HepG2 (cell line): ENCODE results near the gene MXRA8. TPM values are rescaled to one million over a fixed set of nuclear protein-coding genes. Genes with fewer than 3 reads are reported as not detected.
A peak's percentile ranks its signal among the peaks of the same experiment; 100 is the strongest.

Experiments
- ATAC-seq: fragments of 200-7000 bp; cut with Tn5 transposase; 3 replicates; pipeline ENCODE4 v1.9.1; 2020; ENCODE audit warnings: mild to moderate bottlenecking, moderate library complexity
- BruUV-seq: library from RNA; stranded (reverse); fragments of 400-500 nt; replicated peaks from 2 replicates; lab custom pipeline; 2021; lab: Mats Ljungman, UMichigan
- CTCF ChIA-PET: fragments of 300-600 bp; formaldehyde crosslinking; extraction: SDS; loops from one replicate; lab custom pipeline; 2021; ENCODE audit warnings: low total read pairs, inconsistent platforms, low intra/inter-chr PET ratio; lab: Yijun Ruan, JAX
- POLR2A ChIA-PET: fragments of 350-600 bp; sonication (Branson Sonifier 250); formaldehyde crosslinking; loops from one replicate; lab custom pipeline; 2020; ENCODE audit warnings: antibody characterized with exemption, inconsistent platforms; lab: Yijun Ruan, JAX
- DNase-seq: peaks from one replicate; pipeline ENCODE4 v3.0.0-alpha.2; 2015; ENCODE audit warnings: low spot score
- FAIRE-seq: peaks from 3 replicates; lab custom pipeline; 2011; peaks lifted over from hg19 to GRCh38; lab: Jason Lieb, UNC
- H2AFZ ChIP-seq: one replicate; pipeline ENCODE4 v1.6.1; 2011; ENCODE audit warnings: low read length, inconsistent platforms
- H3K27ac ChIP-seq: fragments of 300-600 bp; 3 replicates; pipeline ENCODE4 v1.8.0; 2011; ENCODE audit warnings: mixed run types, mild to moderate bottlenecking, mixed read lengths, low read length, inconsistent platforms; ENCODE audit not compliant: insufficient read depth; ENCODE audit errors: extremely low read length
- H3K27me3 ChIP-seq, 2 experiments: fragments of 200-600 bp in 1 of 2; 2 replicates in 1 of 2; 3 replicates in 1 of 2; pipeline versions ENCODE4 v1.6.0 to v1.8.0; 2011; ENCODE audit warnings: low read length in 2 of 2, mild to moderate bottlenecking in 2 of 2, moderate library complexity in 2 of 2, inconsistent platforms in 1 of 2; ENCODE audit not compliant: insufficient read depth in 2 of 2, control insufficient read depth in 1 of 2
- H3K36me3 ChIP-seq, 2 experiments: fragments of 200-600 bp in 1 of 2; replicated peaks in 1 of 2; 2 replicates in 1 of 2; 3 replicates in 1 of 2; pipeline versions ENCODE4 v1.5.1 to v1.8.0; 2011; ENCODE audit warnings: low read length in 2 of 2, inconsistent platforms in 1 of 2; ENCODE audit not compliant: insufficient read depth in 2 of 2, control insufficient read depth in 1 of 2
- H3K4me1 ChIP-seq: 2 replicates; pipeline ENCODE4 v1.5.1; 2012; ENCODE audit warnings: low read length, inconsistent platforms; ENCODE audit not compliant: insufficient read depth
- H3K4me2 ChIP-seq: 2 replicates; pipeline ENCODE4 v1.6.0; 2011; ENCODE audit warnings: low read depth, low read length, inconsistent platforms
- H3K4me3 ChIP-seq, 3 experiments: fragments of 200-600 bp in 1 of 3; sonication (generic), shearing (Covaris generic) in 1 of 3; replicated peaks in 1 of 3; 2 replicates each; pipeline ENCODE4 v1.5.1; 2011 to 2016; ENCODE audit warnings: low read length in 3 of 3, inconsistent platforms in 2 of 3, low read depth in 2 of 3, mild to moderate bottlenecking in 2 of 3, control low read depth in 1 of 3, mixed read lengths in 1 of 3; ENCODE audit not compliant: insufficient read depth in 1 of 3
- H3K79me2 ChIP-seq: one replicate; pipeline ENCODE4 v1.6.1; 2011; ENCODE audit warnings: low read length, inconsistent platforms; ENCODE audit not compliant: insufficient read depth
- H3K9ac ChIP-seq: 2 replicates; pipeline ENCODE4 v1.6.0; 2011; ENCODE audit warnings: mild to moderate bottlenecking, low read depth, low read length, inconsistent platforms; ENCODE audit not compliant: insufficient read depth
- H3K9me3 ChIP-seq: 2 replicates; pipeline ENCODE4 v1.5.1; 2012; ENCODE audit warnings: mild to moderate bottlenecking, low read length
- H4K20me1 ChIP-seq: 2 replicates; pipeline ENCODE4 v1.6.0; 2011; ENCODE audit warnings: inconsistent platforms, mild to moderate bottlenecking, low read length, moderate library complexity; ENCODE audit not compliant: insufficient read depth
- GATAD1 ChIP-seq: IDR thresholded peaks from 2 replicates; pipeline ENCODE4 v1.6.1; 2016; ENCODE audit warnings: missing genetic modification reagents, missing compliant biosample characterization
- KLF9 ChIP-seq: IDR thresholded peaks from 2 replicates; pipeline ENCODE4 v1.6.1; 2016; ENCODE audit warnings: low read depth
- MYC ChIP-seq: sonication (generic); formaldehyde crosslinking; IDR thresholded peaks from 2 replicates; pipeline ENCODE4 v1.9.0; 2021; ENCODE audit warnings: missing genetic modification reagents, borderline replicate concordance
- SMC3 ChIP-seq: IDR thresholded peaks from 2 replicates; pipeline ENCODE4 v1.6.1; 2011; ENCODE audit warnings: low read length, improper control_type of control experiment
- TBX2 ChIP-seq: sonication (generic); formaldehyde crosslinking; IDR thresholded peaks from 2 replicates; pipeline ENCODE4 v1.5.0; 2020; ENCODE audit warnings: missing genetic modification reagents, mild to moderate bottlenecking, borderline replicate concordance
- ZNF232 ChIP-seq: sonication (generic); formaldehyde crosslinking; IDR thresholded peaks from 2 replicates; pipeline ENCODE4 v1.4.0; 2020; ENCODE audit warnings: missing genetic modification reagents, borderline replicate concordance
- ZNF484 ChIP-seq: sonication (generic); formaldehyde crosslinking; IDR thresholded peaks from 2 replicates; pipeline ENCODE4 v1.5.1; 2020; ENCODE audit warnings: mild to moderate bottlenecking, low read depth, missing genetic modification reagents, borderline replicate concordance
- ZNF496 ChIP-seq: sonication (generic); formaldehyde crosslinking; IDR thresholded peaks from 2 replicates; pipeline ENCODE4 v1.8.1; 2023; ENCODE audit warnings: mild to moderate bottlenecking, moderate library complexity, missing genetic modification reagents; ENCODE audit not compliant: insufficient replicate concordance
- WGBS: methylation state at CpG from one replicate; pipeline ENCODE4 v1.1.6; 2017; ENCODE audit warnings: low lambda C conversion rate; 5-methylcytosine and 5-hydroxymethylcytosine counted together
- in situ Hi-C: cut with HindIII; loops from 2 replicates; pipeline ENCODE4 v1.10.0; 2017; ENCODE audit warnings: low pct_unique_long_range_greater_than_20kb; ENCODE audit not compliant: extremely low pct_ligation_motif_present
- intact Hi-C: fragments of 100-400 bp; cut with micrococcal nuclease; formaldehyde crosslinking; loops from one replicate; pipeline ENCODE4 v1.10.0; 2022; ENCODE audit not compliant: unreplicated experiment
- polyA plus RNA-seq, 8 experiments: library from polyadenylated mRNA; depleted of rRNA in 3 of 8; stranded (reverse) in 7 of 8; unstranded in 1 of 8; fragments of >200 nt; fragmentation: Illumina TruSeq in 4 of 8; extraction: Trizol in 4 of 8; gene quantifications; 2 replicates each; pipeline versions ENCODE4 v1.2.1 to v1.2.3, GENCODE V29; 2011 to 2016; ENCODE audit warnings: low read depth in 4 of 8, missing spikeins in 1 of 8, mixed read lengths in 1 of 8; ENCODE audit not compliant: insufficient read depth in 1 of 8
- total RNA-seq, 5 experiments: library from RNA; depleted of rRNA; stranded (reverse); fragments of >200 nt; fragmentation: Illumina TruSeq; extraction: Trizol; gene quantifications; 2 replicates each; pipeline ENCODE4 v1.2.3, GENCODE V29; 2016; ENCODE audit warnings: low read depth in 1 of 5
- TF ChIP-seq, protein P1 (sequence below): sonication (generic); formaldehyde crosslinking; conservative IDR thresholded peaks from 2 replicates; pipeline ENCODE4 v1.8.1; 2023; ENCODE audit warnings: missing genetic modification reagents
- TF ChIP-seq, protein P2 (sequence below): sonication (generic); formaldehyde crosslinking; IDR thresholded peaks from 2 replicates; pipeline ENCODE4 v1.5.1; 2020; ENCODE audit warnings: missing genetic modification reagents, mild to moderate bottlenecking, borderline replicate concordance

The MXRA8 gene
- total and polyA plus RNA-seq, 2 of the 13 experiments (the other 11 are each of a cell fraction or from before 2014, with no cell fraction given) = 19.8 to 44.8 TPM

DNA sequence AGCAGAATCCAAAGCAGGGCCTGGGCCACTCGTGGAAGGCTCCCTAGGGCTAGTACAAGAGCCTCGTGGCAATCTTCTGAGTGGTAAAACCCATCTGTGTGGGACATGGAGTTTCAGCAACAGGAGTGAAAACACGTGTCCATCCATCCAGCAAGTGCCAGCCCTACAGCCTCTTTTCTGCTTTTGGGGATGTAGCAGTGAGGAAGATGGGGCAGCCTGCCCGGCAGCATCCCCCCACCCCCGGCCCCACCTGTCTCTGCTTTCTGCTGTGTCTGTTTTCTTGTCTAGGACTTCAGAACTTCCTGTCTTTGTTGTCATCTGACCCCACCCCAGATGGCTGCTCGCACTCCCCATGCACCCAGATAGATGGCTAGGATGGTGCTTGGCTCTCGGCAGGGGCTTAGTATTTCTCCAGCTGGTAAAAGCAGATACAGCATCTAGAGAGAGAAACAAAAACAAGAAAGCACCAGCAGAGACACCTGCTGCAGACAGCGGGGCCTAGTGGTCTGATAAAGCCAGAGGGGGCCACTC lies 32.2 kb downstream of the MXRA8 start:
- DNase-seq = no peak
- Histone ChIP-seq H4K20me1 (peaks cover 5% of the 10 kb centered on the region; the same call in 1 of the 2 replicates), H3K36me3 (peaks cover 2 to 3% of the 10 kb centered on the region in 2 experiments; a peak in 2 of 5 replicates), H3K79me2 (peaks cover 42% of the 10 kb centered on the region), H2AFZ (no peak overlapping the region)
- no TSS peak for BruUV-seq
- no peak for TF ChIP-seq KLF9
- TF ChIP-seq, protein P1, sequence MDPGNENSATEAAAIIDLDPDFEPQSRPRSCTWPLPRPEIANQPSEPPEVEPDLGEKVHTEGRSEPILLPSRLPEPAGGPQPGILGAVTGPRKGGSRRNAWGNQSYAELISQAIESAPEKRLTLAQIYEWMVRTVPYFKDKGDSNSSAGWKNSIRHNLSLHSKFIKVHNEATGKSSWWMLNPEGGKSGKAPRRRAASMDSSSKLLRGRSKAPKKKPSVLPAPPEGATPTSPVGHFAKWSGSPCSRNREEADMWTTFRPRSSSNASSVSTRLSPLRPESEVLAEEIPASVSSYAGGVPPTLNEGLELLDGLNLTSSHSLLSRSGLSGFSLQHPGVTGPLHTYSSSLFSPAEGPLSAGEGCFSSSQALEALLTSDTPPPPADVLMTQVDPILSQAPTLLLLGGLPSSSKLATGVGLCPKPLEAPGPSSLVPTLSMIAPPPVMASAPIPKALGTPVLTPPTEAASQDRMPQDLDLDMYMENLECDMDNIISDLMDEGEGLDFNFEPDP (CRISPR knock-in tag) = no peak
- no peak for TF ChIP-seq SMC3
- TF ChIP-seq ZNF232 (CRISPR knock-in tag) = no peak
- TF ChIP-seq, all 625 proteins: peak for 0
- CTCF ChIA-PET = no interaction called here
- in situ Hi-C loops (no loop called here), intact Hi-C loops (no loop called here)
- Histone ChIP-seq H3K4me2 (peak overlapping the region; percentile 98), H3K4me3 (peak overlapping the region; percentile 68 to 96 (median 95); a peak in 4 of 6 replicates), H3K27ac (peak overlapping the region; percentile 77), H3K4me1 (peaks cover 37% of the 10 kb centered on the region), H3K9me3 (no peaks in the 10 kb centered on the region), H3K27me3 (no peaks in the 10 kb centered on the region), H3K9ac (peak overlapping the region; percentile 90)
- no peak for ATAC-seq
- POLR2A ChIA-PET = interaction anchor here (1.1 to 1.4 kb wide), 2 partner anchors 17 to 22 kb away, joined by 4 read pairs; no protein-coding TSS in a partner anchor
- WGBS = 89% methylated on average over 6 of the region's 8 CpGs
- FAIRE-seq = no peak

DNA sequence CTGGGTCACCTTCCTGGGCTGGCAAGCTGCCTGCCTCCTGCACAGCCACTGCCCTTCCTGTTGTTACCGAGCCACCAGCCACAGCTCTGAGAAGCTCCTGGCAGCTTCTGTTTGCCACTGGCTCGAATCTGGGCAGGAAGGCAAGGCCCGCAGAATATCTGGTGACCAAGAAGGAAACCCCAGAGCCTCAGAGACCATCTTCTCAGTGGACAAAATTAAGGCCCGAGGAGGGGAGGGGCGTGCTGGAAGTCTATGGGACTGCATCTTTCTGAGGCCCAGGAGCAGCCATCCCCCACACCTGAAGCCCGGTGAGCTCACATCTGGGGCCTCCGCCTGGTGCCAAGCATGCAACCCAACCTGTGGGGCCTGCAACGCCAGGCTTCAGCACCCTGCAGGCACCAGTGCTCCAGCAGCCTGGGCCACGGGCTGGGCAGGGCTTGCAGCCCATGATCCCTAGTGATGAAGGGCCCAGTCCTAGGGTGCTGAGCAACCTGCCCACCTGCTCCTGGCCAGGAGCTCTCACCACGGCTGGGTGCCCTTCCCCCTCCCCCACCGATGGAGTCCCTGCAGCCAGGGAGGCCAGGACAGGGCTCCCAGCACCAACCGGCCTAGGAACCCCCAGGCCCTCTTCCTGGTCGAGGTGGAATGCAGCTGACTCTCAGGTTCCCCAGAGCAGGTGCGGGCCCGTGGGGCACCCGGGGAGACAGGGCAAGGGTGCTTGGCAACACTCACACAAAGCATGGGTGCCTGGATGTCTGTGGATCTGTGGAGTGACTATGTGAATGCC lies 32.9 kb downstream of the MXRA8 start:
- FAIRE-seq (no peak), ATAC-seq (peak; percentile 10), DNase-seq (no peak)
- H3K9ac ChIP-seq = peak overlapping the region; percentile 90
- no TSS peak for BruUV-seq
- CTCF ChIA-PET = no interaction called here
- H3K79me2 ChIP-seq = peaks cover 45% of the 10 kb centered on the region
- in situ Hi-C loops (no loop called here), intact Hi-C loops (loop anchor here (2.0 kb wide), 1 partner anchor 19 kb away; no protein-coding TSS in a partner anchor)
- H3K27me3 ChIP-seq = no peaks in the 10 kb centered on the region
- WGBS = 0% methylated on average over 3 of the region's 16 CpGs
- H3K4me2 ChIP-seq = peak overlapping the region; percentile 98
- peaks cover 3 to 5% of the 10 kb centered on the region in 2 experiments; a peak in 2 of 5 replicates for H3K36me3 ChIP-seq
- H3K4me1 ChIP-seq = peaks cover 30% of the 10 kb centered on the region
- no peak overlapping the region for H2AFZ ChIP-seq
- peak overlapping the region; percentile 68 to 96 (median 95) for H3K4me3 ChIP-seq
- POLR2A ChIA-PET = interaction anchor here (1.0 to 1.4 kb wide), 4 partner anchors 10 to 46 kb away, joined by 3 to 4 read pairs (median 3); no protein-coding TSS in a partner anchor
- H3K27ac ChIP-seq = peak overlapping the region; percentile 77
- peaks cover 5% of the 10 kb centered on the region; the same call in 1 of the 2 replicates for H4K20me1 ChIP-seq
- no peaks in the 10 kb centered on the region for H3K9me3 ChIP-seq
- no peak for TF ChIP-seq GATAD1 (CRISPR knock-in tag)
- TF ChIP-seq, protein P2, sequence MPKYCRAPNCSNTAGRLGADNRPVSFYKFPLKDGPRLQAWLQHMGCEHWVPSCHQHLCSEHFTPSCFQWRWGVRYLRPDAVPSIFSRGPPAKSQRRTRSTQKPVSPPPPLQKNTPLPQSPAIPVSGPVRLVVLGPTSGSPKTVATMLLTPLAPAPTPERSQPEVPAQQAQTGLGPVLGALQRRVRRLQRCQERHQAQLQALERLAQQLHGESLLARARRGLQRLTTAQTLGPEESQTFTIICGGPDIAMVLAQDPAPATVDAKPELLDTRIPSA (CRISPR knock-in tag) = 0 out of 2 replicates have a peak, but pooled peaks have one; percentile 7
- TF ChIP-seq TBX2 (CRISPR knock-in tag) = peak; percentile 0
- 0 out of 2 replicates have a peak, but pooled peaks have one; percentile 7 for TF ChIP-seq MYC (CRISPR knock-in tag)
- no peak for TF ChIP-seq ZNF484 (CRISPR knock-in tag)
- no peak for TF ChIP-seq ZNF496
